ENCODE results near the gene ANO6.

The ANO6 gene

GRCh38 chr12:45189766-45190403 lies 26.0 kb upstream of the ANO6 start:
- no peak for TF ChIP-seq MYC (IDR thresholded peaks at IDR 0.05; ENCODE audit: low read depth, low read length)
- no peak for TF ChIP-seq MAX (IDR thresholded peaks at IDR 0.05; ENCODE audit: low read depth, low read length)
- no peak for TF ChIP-seq CTCF (IDR thresholded peaks at IDR 0.05; ENCODE audit: low read depth, low read length)
- TF ChIP-seq POLR2A (IDR thresholded peaks at IDR 0.05; ENCODE audit: extremely low read depth, insufficient read length): no peak
- H3K4me3 ChIP-seq (ENCODE audit: low read depth, low read length): no peak overlapping the region
- DNase-seq (ENCODE audit: low read depth): no peak

GRCh38 chr12:45191239-45191638 lies 24.7 kb upstream of the ANO6 start:
- DNase-seq (ENCODE audit: low read depth): peak; percentile 48
- TF ChIP-seq MYC (IDR thresholded peaks at IDR 0.05; ENCODE audit: low read depth, low read length) (no peak), MAX (IDR thresholded peaks at IDR 0.05; ENCODE audit: low read depth, low read length) (no peak), POLR2A (IDR thresholded peaks at IDR 0.05; ENCODE audit: extremely low read depth, insufficient read length) (no peak), CTCF (IDR thresholded peaks at IDR 0.05; ENCODE audit: low read depth, low read length) (no peak)
- no peak overlapping the region for H3K4me3 ChIP-seq (ENCODE audit: low read depth, low read length)

- H3K4me3 ChIP-seq (ENCODE audit: low read depth, low read length): no peak overlapping the region
- no peak for DNase-seq (ENCODE audit: low read depth)
- TF ChIP-seq CTCF (IDR thresholded peaks at IDR 0.05; ENCODE audit: low read depth, low read length) (no peak), POLR2A (IDR thresholded peaks at IDR 0.05; ENCODE audit: extremely low read depth, insufficient read length) (no peak), MAX (IDR thresholded peaks at IDR 0.05; ENCODE audit: low read depth, low read length) (no peak), MYC (IDR thresholded peaks at IDR 0.05; ENCODE audit: low read depth, low read length) (no peak)
Observed at GRCh38 chr12:45192707-45193106, 23.2 kb upstream of the ANO6 start.

GRCh38 chr12:45200491-45201043 lies 15.3 kb upstream of the ANO6 start:
- TF ChIP-seq MAX (IDR thresholded peaks at IDR 0.05; ENCODE audit: low read depth, low read length): no peak
- no peak for TF ChIP-seq CTCF (IDR thresholded peaks at IDR 0.05; ENCODE audit: low read depth, low read length)
- TF ChIP-seq MYC (IDR thresholded peaks at IDR 0.05; ENCODE audit: low read depth, low read length): peak; percentile 36; the same call in 1 of the 2 replicates
- no peak for TF ChIP-seq POLR2A (IDR thresholded peaks at IDR 0.05; ENCODE audit: extremely low read depth, insufficient read length)
- peak; percentile 77 for DNase-seq (ENCODE audit: low read depth)
- peak overlapping the region; percentile 22 for H3K4me3 ChIP-seq (ENCODE audit: low read depth, low read length)

GRCh38 chr12:45203767-45204166 lies 12.1 kb upstream of the ANO6 start:
- TF ChIP-seq MAX (IDR thresholded peaks at IDR 0.05; ENCODE audit: low read depth, low read length) (no peak), MYC (IDR thresholded peaks at IDR 0.05; ENCODE audit: low read depth, low read length) (no peak), POLR2A (IDR thresholded peaks at IDR 0.05; ENCODE audit: extremely low read depth, insufficient read length) (no peak), CTCF (IDR thresholded peaks at IDR 0.05; ENCODE audit: low read depth, low read length) (no peak)
- DNase-seq (ENCODE audit: low read depth): no peak

More at GRCh38 chr12:45203767-45204166, 12.1 kb upstream of the ANO6 start:
- no peak overlapping the region for H3K4me3 ChIP-seq (ENCODE audit: low read depth, low read length)

Data from NB4 (cell line).